ENCODE results near the gene DCDC2C. TPM values are rescaled to one million over a fixed set of nuclear protein-coding genes. Genes with fewer than 3 reads are reported as not detected.
A peak's percentile ranks its signal among the peaks of the same experiment; 100 is the strongest.

DCDC2C gene
- total and polyA plus RNA-seq, 2 of the 4 experiments (the other 2 are of a cell fraction): not detected

DNA sequence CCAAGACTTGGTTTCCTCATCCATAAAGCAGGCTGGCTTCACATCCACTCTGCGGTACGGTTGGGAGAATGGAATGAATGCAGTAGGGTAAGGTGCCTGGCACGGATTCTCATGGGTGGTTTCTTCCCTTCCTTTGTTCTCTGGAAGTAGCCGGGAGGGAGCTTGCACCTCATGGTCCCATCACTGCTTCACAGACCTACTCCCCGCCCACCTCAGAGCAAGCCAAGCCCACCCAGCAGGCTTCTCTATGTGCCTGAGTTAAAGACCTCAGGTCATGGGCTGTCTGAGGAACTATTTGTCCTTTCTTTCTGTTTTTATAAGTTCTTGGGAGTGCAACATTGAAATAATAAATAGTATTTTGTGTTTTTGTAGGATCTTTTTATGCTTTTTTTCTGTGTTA, 3.5 kb downstream of the DCDC2C start:
- WGBS, 2 experiments (ENCODE audit: extremely low coverage in 2 of 2, insufficient read length in 1 of 2): no CpG with 5 or more reads among the region's 5 CpGs

More for the DNA sequence above, 3.5 kb downstream of the DCDC2C start:
- Histone ChIP-seq H3K4me3 (ENCODE audit: insufficient read depth, low read depth, low read length) (no peak overlapping the region), H4K20me1 (ENCODE audit: insufficient read depth, low read length) (no peaks in the 10 kb centered on the region), H4K5ac (ENCODE audit: low read depth, low read length) (peak overlapping the region; percentile 58; the same call in 1 of the 2 replicates), H2BK20ac (ENCODE audit: low read depth, low read length) (no peak overlapping the region), H3K4me1 (ENCODE audit: control insufficient read depth, insufficient read depth, low read length) (peaks cover 5% of the 10 kb centered on the region), H4K91ac (ENCODE audit: insufficient read depth, low read depth, low read length) (no peak overlapping the region), H3K4ac (ENCODE audit: low read depth, low read length) (no peak overlapping the region), H4K8ac (ENCODE audit: low read depth in 2 of 2, low read length in 2 of 2) (no peak overlapping the region), H3K9ac (ENCODE audit: low read depth, low read length) (no peak overlapping the region), H3K9me3 (ENCODE audit: control insufficient read depth, insufficient read depth, low read length) (no peaks in the 10 kb centered on the region; the same call in 1 of the 2 replicates), H2AK9ac (replicated peaks; ENCODE audit: low read depth, low read length, poor library complexity) (peak overlapping the region; percentile 29), H3K18ac (ENCODE audit: low read depth, low read length) (peak overlapping the region; percentile 80), H3K27ac (ENCODE audit: insufficient read depth, low read length) (peak overlapping the region; percentile 29; the same call in 1 of the 2 replicates), H3K27me3 (ENCODE audit: control insufficient read depth, insufficient read depth, low read length) (peaks cover 15% of the 10 kb centered on the region), H2BK120ac (ENCODE audit: low read depth, low read length) (no peak overlapping the region), H3K4me2 (ENCODE audit: low read depth, low read length) (no peak overlapping the region), H2AK5ac (ENCODE audit: low read depth, low read length) (no peak overlapping the region), H3K79me1 (ENCODE audit: low read depth in 1 of 2, low read length in 2 of 2) (no peaks in the 10 kb centered on the region), H3K9me1 (ENCODE audit: insufficient read depth, low read length) (no peaks in the 10 kb centered on the region), H2BK15ac (ENCODE audit: low read depth, low read length) (no peak overlapping the region), H3K23ac (ENCODE audit: low read depth, low read length) (no peak overlapping the region), H3K14ac (replicated peaks; ENCODE audit: low read depth, low read length) (no peak overlapping the region), H2AFZ (replicated peaks; ENCODE audit: low read length, poor library complexity) (no peak overlapping the region), H3K36me3 (ENCODE audit: control insufficient read depth, insufficient read depth, low read length) (no peaks in the 10 kb centered on the region), H3K56ac (ENCODE audit: extremely low read depth, insufficient read depth, low read length) (no peak overlapping the region), H2BK5ac (ENCODE audit: low read depth, low read length, poor library complexity, severe bottlenecking) (no peak overlapping the region)
- ChIA-PET POLR2A (ENCODE audit: unreplicated experiment) (no interaction called here), CTCF (interaction anchor here (1.1 to 1.2 kb wide), 2 partner anchors 21 to 118 kb away, joined by 3 read pairs; no protein-coding TSS in a partner anchor)
- BruUV-seq (replicated peaks): no TSS peak
- dilution Hi-C loops (cut with HindIII; ENCODE audit: low sequenced_read_pairs, unreplicated experiment): no loop called here
- ATAC-seq (ENCODE audit: low read depth): no peak
- in situ Hi-C loops (cut with MboI; ENCODE audit: low sequenced_read_pairs): no loop called here
- intact Hi-C loops (cut with micrococcal nuclease): no loop called here
- no peak for DNase-seq
- TF ChIP-seq RCOR1 (IDR thresholded peaks at IDR 0.05; ENCODE audit: insufficient replicate concordance, low read length): no peak
- TF ChIP-seq NFE2L2 (IDR thresholded peaks at IDR 0.05; ENCODE audit: low read depth, low read length): no peak
- TF ChIP-seq, protein P1, sequence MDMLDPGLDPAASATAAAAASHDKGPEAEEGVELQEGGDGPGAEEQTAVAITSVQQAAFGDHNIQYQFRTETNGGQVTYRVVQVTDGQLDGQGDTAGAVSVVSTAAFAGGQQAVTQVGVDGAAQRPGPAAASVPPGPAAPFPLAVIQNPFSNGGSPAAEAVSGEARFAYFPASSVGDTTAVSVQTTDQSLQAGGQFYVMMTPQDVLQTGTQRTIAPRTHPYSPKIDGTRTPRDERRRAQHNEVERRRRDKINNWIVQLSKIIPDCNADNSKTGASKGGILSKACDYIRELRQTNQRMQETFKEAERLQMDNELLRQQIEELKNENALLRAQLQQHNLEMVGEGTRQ (IDR thresholded peaks at IDR 0.05; ENCODE audit: low read depth, low read length): no peak
